ENCODE measurements around the gene SIRPB2. TPM values are rescaled to one million over a fixed set of nuclear protein-coding genes. Genes with fewer than 3 reads are reported as not detected.

The SIRPB2 gene
- total RNA-seq, 120 experiments from 2014 or later, result 0.28 to 16.0 (median 3.5) TPM

Other genes starting within 250 kb of the SIRPB2 start
- 100 to 1,000 TPM in 109 of 120 experiments, 10 to 100 TPM in 11; 41.7 to 197 (median 132) TPM for gene SNPH, start 225.1 kb downstream of the SIRPB2 start, total RNA-seq
- gene SDCBP2, start 162.3 kb downstream of the SIRPB2 start, total RNA-seq, result 10 to 100 TPM in 118 of 120 experiments, 1 to 10 TPM in 2; 6.5 to 34.6 (median 21.2) TPM
- gene FKBP1A, start 98.4 kb downstream of the SIRPB2 start, total RNA-seq, result 100 to 1,000 TPM; 106 to 317 (median 196) TPM
- gene NSFL1C, start 24.6 kb downstream of the SIRPB2 start, total RNA-seq, result 100 to 1,000 TPM in 86 of 120 experiments, 10 to 100 TPM in 34; 69.8 to 147 (median 107) TPM
- gene SIRPD, start 66.3 kb upstream of the SIRPB2 start, total RNA-seq, result 1 to 10 TPM in 3 of 120 experiments, under 1 TPM in 16, not detected in 101; 0.22 to 1.8 (median 0.59) TPM
- gene SIRPB1, start 128.6 kb upstream of the SIRPB2 start, total RNA-seq, result 10 to 100 TPM in 70 of 120 experiments, 1 to 10 TPM in 23, under 1 TPM in 21, not detected in 6; 0.30 to 80.1 (median 26.2) TPM
- gene SIRPG, start 166.4 kb upstream of the SIRPB2 start, total RNA-seq, result 1 to 10 TPM in 10 of 120 experiments, under 1 TPM in 29, not detected in 81; 0.32 to 2.1 (median 0.69) TPM